ENCODE measurements around the gene DAO.
A peak's percentile ranks its signal among the peaks of the same experiment; 100 is the strongest.

DNA sequence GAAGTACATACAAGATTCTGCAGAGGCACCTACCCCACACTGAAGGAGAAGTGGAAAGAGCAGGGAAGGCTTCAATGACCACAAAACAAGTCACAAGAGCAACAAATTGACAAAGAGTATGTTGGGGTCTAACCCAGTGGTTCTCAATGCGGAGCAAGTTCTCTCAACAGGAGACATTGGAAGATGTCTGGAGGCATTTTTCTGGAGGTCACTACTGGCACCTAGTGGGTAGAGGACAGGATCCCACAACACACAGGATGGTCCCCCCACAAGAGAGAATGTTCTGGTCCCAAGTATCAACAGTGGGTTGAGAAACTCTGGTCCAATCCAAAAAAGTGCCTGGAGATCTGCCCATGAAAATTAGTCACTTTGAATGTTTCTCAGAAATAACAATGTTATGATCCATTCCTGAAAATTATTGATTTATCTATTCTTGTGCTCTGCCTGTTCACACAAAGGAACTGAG lies 25.9 kb upstream of the DAO start:
- TF ChIP-seq, protein P1, sequence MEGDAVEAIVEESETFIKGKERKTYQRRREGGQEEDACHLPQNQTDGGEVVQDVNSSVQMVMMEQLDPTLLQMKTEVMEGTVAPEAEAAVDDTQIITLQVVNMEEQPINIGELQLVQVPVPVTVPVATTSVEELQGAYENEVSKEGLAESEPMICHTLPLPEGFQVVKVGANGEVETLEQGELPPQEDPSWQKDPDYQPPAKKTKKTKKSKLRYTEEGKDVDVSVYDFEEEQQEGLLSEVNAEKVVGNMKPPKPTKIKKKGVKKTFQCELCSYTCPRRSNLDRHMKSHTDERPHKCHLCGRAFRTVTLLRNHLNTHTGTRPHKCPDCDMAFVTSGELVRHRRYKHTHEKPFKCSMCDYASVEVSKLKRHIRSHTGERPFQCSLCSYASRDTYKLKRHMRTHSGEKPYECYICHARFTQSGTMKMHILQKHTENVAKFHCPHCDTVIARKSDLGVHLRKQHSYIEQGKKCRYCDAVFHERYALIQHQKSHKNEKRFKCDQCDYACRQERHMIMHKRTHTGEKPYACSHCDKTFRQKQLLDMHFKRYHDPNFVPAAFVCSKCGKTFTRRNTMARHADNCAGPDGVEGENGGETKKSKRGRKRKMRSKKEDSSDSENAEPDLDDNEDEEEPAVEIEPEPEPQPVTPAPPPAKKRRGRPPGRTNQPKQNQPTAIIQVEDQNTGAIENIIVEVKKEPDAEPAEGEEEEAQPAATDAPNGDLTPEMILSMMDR (IDR thresholded peaks at IDR 0.05), result peak in 4 of 6 experiments; percentile 35 to 43 (median 39)
- TF ChIP-seq POLR2A (IDR thresholded peaks at IDR 0.05), result no peak
